ENCODE measurements around the gene KRT79. TPM values are rescaled to one million over a fixed set of nuclear protein-coding genes. Genes with fewer than 3 reads are reported as not detected.

KRT79 gene
- total and polyA plus RNA-seq, 2 donors (not counting 1 experiment from before 2014, with no cell fraction given), result not detected

DNA sequence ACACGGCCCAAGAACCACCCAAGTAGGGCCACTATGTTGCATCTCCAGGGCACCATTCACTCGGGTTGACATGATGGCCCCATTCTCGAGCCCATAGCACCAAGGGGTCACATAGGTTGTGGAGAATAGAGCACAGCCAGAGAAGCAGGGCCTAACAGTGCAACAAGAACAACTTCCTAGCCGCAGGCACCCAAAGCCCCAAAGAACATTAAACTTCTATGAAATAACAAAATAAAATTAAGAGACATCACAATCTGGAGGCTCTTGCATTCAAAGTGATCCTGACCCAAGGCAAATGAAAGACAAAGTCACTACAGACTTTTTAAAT, 22.1 kb downstream of the KRT79 start:
- TF ChIP-seq EZH2 (IDR thresholded peaks at IDR 0.05; ENCODE audit: low read length, missing control alignments), result no peak
- TF ChIP-seq, protein P1, sequence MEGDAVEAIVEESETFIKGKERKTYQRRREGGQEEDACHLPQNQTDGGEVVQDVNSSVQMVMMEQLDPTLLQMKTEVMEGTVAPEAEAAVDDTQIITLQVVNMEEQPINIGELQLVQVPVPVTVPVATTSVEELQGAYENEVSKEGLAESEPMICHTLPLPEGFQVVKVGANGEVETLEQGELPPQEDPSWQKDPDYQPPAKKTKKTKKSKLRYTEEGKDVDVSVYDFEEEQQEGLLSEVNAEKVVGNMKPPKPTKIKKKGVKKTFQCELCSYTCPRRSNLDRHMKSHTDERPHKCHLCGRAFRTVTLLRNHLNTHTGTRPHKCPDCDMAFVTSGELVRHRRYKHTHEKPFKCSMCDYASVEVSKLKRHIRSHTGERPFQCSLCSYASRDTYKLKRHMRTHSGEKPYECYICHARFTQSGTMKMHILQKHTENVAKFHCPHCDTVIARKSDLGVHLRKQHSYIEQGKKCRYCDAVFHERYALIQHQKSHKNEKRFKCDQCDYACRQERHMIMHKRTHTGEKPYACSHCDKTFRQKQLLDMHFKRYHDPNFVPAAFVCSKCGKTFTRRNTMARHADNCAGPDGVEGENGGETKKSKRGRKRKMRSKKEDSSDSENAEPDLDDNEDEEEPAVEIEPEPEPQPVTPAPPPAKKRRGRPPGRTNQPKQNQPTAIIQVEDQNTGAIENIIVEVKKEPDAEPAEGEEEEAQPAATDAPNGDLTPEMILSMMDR (conservative IDR thresholded peaks at IDR 0.05 in 1 of 2, IDR thresholded peaks at IDR 0.05 in 1 of 2; ENCODE audit: low read depth in 1 of 2, low read length in 2 of 2), result no peak
- no peaks in the 10 kb centered on the region for H3K36me3 ChIP-seq (ENCODE audit: control insufficient read depth, insufficient read depth, low read length)
- H3K9me3 ChIP-seq (ENCODE audit: control insufficient read depth, insufficient read depth, low read depth, low read length), result no peaks in the 10 kb centered on the region
- no peak overlapping the region for H3K4me3 ChIP-seq (replicated peaks in 1 of 4; ENCODE audit: control extremely low read depth in 1 of 4, insufficient read depth in 1 of 4, low read depth in 3 of 4, low read length in 4 of 4)
- no peak overlapping the region for H3K4me2 ChIP-seq (ENCODE audit: extremely low read depth, insufficient read depth, low read length)
- no peaks in the 10 kb centered on the region for H4K20me1 ChIP-seq (ENCODE audit: control insufficient read depth, extremely low read depth, insufficient read depth, low read length)
- no peak for DNase-seq (ENCODE audit: low read depth in 2 of 2)
- peaks cover 4% of the 10 kb centered on the region for H3K27me3 ChIP-seq (ENCODE audit: control insufficient read depth, insufficient read depth, low read length)
- H3K27ac ChIP-seq (ENCODE audit: insufficient read depth, low read length), result no peak overlapping the region
- H2AFZ ChIP-seq (ENCODE audit: low read length), result no peak overlapping the region
- H3K4me1 ChIP-seq (ENCODE audit: control insufficient read depth, extremely low read depth, insufficient read depth, low read length), result no peaks in the 10 kb centered on the region
- H3K9ac ChIP-seq (ENCODE audit: insufficient read depth, low read length), result no peak overlapping the region
- H3K79me2 ChIP-seq (ENCODE audit: control insufficient read depth, insufficient read depth, low read length), result no peaks in the 10 kb centered on the region

DNA sequence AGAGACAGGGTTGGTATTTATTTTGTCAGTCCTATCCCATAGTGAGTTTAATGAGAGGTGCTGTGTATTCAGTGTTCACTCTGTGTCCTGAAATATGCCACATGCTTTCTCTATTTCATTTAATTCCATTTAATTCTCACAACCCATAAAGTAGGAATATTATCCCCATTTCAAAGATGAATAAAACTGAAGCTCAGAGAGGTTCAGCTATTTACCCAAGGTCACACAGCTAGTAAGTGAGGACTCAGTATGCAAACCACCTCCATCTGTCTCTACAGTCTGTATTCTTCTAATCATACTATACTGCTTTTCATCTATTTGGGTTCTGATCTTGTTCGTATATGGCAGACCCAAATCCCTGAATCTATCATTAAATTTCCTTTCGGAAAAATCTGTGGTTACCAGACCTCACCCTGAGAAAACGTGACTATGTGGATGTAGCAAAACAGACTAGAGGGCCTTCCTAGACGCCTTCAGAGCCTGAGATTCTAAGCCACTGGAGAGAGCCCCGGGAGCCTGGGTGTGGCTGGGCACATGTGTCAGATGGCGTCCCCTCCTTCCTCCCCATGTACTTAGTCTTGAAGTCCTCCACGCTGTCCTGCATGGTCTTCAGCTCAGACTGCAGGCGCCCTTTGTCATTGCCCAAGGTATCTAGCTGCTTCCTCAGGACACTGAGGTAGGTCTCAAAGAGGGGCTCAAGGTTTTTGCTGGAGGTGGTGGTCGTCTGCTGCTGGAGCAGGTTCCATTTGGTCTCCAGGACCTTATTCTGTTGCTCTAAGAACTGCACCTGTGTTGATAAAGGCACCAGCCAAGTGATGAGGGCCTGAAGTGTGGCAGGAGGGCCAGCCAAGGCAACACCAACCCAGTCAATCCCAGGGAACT, 22.7 kb downstream of the KRT79 start:
- Histone ChIP-seq H4K20me1 (ENCODE audit: control insufficient read depth, extremely low read depth, insufficient read depth, low read length) (no peaks in the 10 kb centered on the region), H3K27me3 (ENCODE audit: control insufficient read depth, insufficient read depth, low read length) (peaks cover 4% of the 10 kb centered on the region), H3K79me2 (ENCODE audit: control insufficient read depth, insufficient read depth, low read length) (no peaks in the 10 kb centered on the region), H3K4me1 (ENCODE audit: control insufficient read depth, extremely low read depth, insufficient read depth, low read length) (no peaks in the 10 kb centered on the region), H3K4me2 (ENCODE audit: extremely low read depth, insufficient read depth, low read length) (no peak overlapping the region), H3K4me3 (replicated peaks in 1 of 4; ENCODE audit: control extremely low read depth in 1 of 4, insufficient read depth in 1 of 4, low read depth in 3 of 4, low read length in 4 of 4) (no peak overlapping the region), H3K36me3 (ENCODE audit: control insufficient read depth, insufficient read depth, low read length) (no peaks in the 10 kb centered on the region), H2AFZ (ENCODE audit: low read length) (no peak overlapping the region), H3K9me3 (ENCODE audit: control insufficient read depth, insufficient read depth, low read depth, low read length) (no peaks in the 10 kb centered on the region), H3K9ac (ENCODE audit: insufficient read depth, low read length) (no peak overlapping the region), H3K27ac (ENCODE audit: insufficient read depth, low read length) (no peak overlapping the region)
- no peak for TF ChIP-seq EZH2 (IDR thresholded peaks at IDR 0.05; ENCODE audit: low read length, missing control alignments)
- TF ChIP-seq, protein P1 (conservative IDR thresholded peaks at IDR 0.05 in 1 of 2, IDR thresholded peaks at IDR 0.05 in 1 of 2; ENCODE audit: low read depth in 1 of 2, low read length in 2 of 2), result no peak
- no peak for DNase-seq (ENCODE audit: low read depth in 2 of 2)

DNA sequence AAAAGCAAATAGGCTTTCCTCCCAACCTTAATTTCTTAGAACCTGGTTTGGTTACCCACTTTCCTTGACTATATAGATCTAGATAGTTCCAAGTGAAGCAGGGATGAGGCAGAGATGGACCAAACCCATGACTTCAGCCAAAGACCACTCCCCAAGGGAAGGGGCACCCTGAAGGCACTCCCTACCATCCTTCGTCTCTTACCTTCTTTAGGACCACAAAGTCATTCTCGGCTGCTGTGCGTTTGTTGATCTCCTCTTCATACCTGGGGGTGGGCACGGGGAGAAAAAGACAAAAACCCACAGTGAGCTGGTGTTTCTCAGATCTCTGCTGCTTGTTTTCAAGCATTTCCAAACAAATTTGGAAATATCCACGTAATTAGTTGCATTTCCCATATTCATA, 23.6 kb downstream of the KRT79 start:
- Histone ChIP-seq H3K4me1 (ENCODE audit: control insufficient read depth, extremely low read depth, insufficient read depth, low read length) (no peaks in the 10 kb centered on the region), H3K9ac (ENCODE audit: insufficient read depth, low read length) (no peak overlapping the region), H3K36me3 (ENCODE audit: control insufficient read depth, insufficient read depth, low read length) (no peaks in the 10 kb centered on the region), H3K27ac (ENCODE audit: insufficient read depth, low read length) (no peak overlapping the region), H3K79me2 (ENCODE audit: control insufficient read depth, insufficient read depth, low read length) (no peaks in the 10 kb centered on the region), H3K27me3 (ENCODE audit: control insufficient read depth, insufficient read depth, low read length) (peaks cover 4% of the 10 kb centered on the region), H4K20me1 (ENCODE audit: control insufficient read depth, extremely low read depth, insufficient read depth, low read length) (no peaks in the 10 kb centered on the region), H3K4me3 (replicated peaks in 1 of 4; ENCODE audit: control extremely low read depth in 1 of 4, insufficient read depth in 1 of 4, low read depth in 3 of 4, low read length in 4 of 4) (no peak overlapping the region), H3K9me3 (ENCODE audit: control insufficient read depth, insufficient read depth, low read depth, low read length) (no peaks in the 10 kb centered on the region), H2AFZ (ENCODE audit: low read length) (no peak overlapping the region), H3K4me2 (ENCODE audit: extremely low read depth, insufficient read depth, low read length) (no peak overlapping the region)
- DNase-seq (ENCODE audit: low read depth in 2 of 2), result no peak
- TF ChIP-seq, protein P1 (conservative IDR thresholded peaks at IDR 0.05 in 1 of 2, IDR thresholded peaks at IDR 0.05 in 1 of 2; ENCODE audit: low read depth in 1 of 2, low read length in 2 of 2), result no peak
- no peak for TF ChIP-seq EZH2 (IDR thresholded peaks at IDR 0.05; ENCODE audit: low read length, missing control alignments)

All from fibroblast of lung (primary cell).